HPDE6-E6E7 (cell line): Measurements from ENCODE around the gene CISD1.

ENCODE experiments used
- DNase-seq: peaks from one replicate; pipeline ENCODE4 v3.0.0; 2011; ENCODE audit warnings: missing footprints; ENCODE audit errors: extremely low spot score

Gene CISD1

GRCh38 chr10:58266003-58266825 is 2.7 kb upstream of the CISD1 start:
- DNase-seq: no peak

- no peak for DNase-seq
Measured at GRCh38 chr10:58266826-58267712, 1.9 kb upstream of the CISD1 start.

- peak; percentile 70 for DNase-seq
Measured at GRCh38 chr10:58267713-58268453, 1.1 kb upstream of the CISD1 start, which contains the start of gene IPMK. Gene IPMK, minus strand, starts transcription at chr10:58267894. Its CDS starts 283 bp downstream, at chr10:58267611.

- no peak for DNase-seq
Measured at GRCh38 chr10:58268454-58268945, 462 bp upstream of the CISD1 start.

GRCh38 chr10:58269782-58270290 is 874 bp downstream of the CISD1 start:
- no peak for DNase-seq

GRCh38 chr10:58275261-58275660 is 6.3 kb downstream of the CISD1 start:
- DNase-seq: no peak

- no peak for DNase-seq
Measured at GRCh38 chr10:58275908-58276307, 6.9 kb downstream of the CISD1 start.

- DNase-seq: no peak
Measured at GRCh38 chr10:58278274-58278961, 9.5 kb downstream of the CISD1 start.

GRCh38 chr10:58278962-58279307 is 10.0 kb downstream of the CISD1 start:
- no peak for DNase-seq

- no peak for DNase-seq
Measured at GRCh38 chr10:58280477-58280876, 11.5 kb downstream of the CISD1 start.

GRCh38 chr10:58281092-58281752 is 12.3 kb downstream of the CISD1 start:
- DNase-seq: no peak

GRCh38 chr10:58282615-58283014 is 13.7 kb downstream of the CISD1 start:
- no peak for DNase-seq

- DNase-seq: no peak
Measured at GRCh38 chr10:58291538-58292174, 22.7 kb downstream of the CISD1 start.

- no peak for DNase-seq
Measured at GRCh38 chr10:58293989-58294388, 25.0 kb downstream of the CISD1 start.

GRCh38 chr10:58299580-58299979 is 30.6 kb downstream of the CISD1 start:
- DNase-seq: peak; percentile 28

- DNase-seq: no peak
Measured at GRCh38 chr10:58300676-58301075, 31.7 kb downstream of the CISD1 start.

GRCh38 chr10:58302254-58302653 is 33.3 kb downstream of the CISD1 start:
- DNase-seq: no peak

GRCh38 chr10:58304099-58304633 is 35.2 kb downstream of the CISD1 start:
- no peak for DNase-seq

GRCh38 chr10:58305821-58306220 is 36.9 kb downstream of the CISD1 start:
- no peak for DNase-seq

- DNase-seq: no peak
Measured at GRCh38 chr10:58307676-58308075, 38.7 kb downstream of the CISD1 start.
